ENCODE results near the gene EEA1.

EEA1 gene

DNA sequence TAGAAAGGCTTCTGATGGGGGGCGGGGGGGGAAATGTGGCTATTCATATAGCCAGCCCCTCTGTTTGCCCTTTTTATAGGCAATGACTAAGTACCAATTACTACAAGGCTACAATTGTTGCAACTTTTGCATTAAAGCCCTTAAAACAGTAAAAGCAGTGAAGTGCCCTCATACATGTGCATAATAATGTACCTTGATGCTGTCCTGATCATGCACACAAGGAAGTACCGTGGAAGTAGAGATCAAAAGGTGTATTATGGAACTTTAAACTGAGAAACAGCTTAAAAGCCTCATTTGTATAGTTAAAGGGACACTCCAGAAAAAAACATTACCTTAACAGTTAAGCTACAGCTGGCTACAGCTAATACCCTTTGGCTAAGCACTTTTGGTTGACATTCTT is 114.5 kb downstream of the EEA1 start:
- H3K27me3 ChIP-seq (ENCODE audit: low read length): no peaks in the 10 kb centered on the region
- no peak overlapping the region for H3K4me3 ChIP-seq (ENCODE audit: insufficient read depth, low read length, poor library complexity, severe bottlenecking)
- H3K9me2 ChIP-seq (replicated peaks; ENCODE audit: insufficient read depth, low read length): no peaks in the 10 kb centered on the region
- no peak for TF ChIP-seq CTCF (IDR thresholded peaks at IDR 0.05; ENCODE audit: insufficient read depth, low read length, poor library complexity, severe bottlenecking)
- H3K9ac ChIP-seq (ENCODE audit: low read length): no peak overlapping the region
- H3K36me3 ChIP-seq (ENCODE audit: low read length): peaks cover 20% of the 10 kb centered on the region; the same call in 1 of the 2 replicates
- peaks cover 8% of the 10 kb centered on the region; the same call in 1 of the 2 replicates for H3F3A ChIP-seq (ENCODE audit: insufficient read depth)
- no peaks in the 10 kb centered on the region for H3K79me2 ChIP-seq (ENCODE audit: insufficient read depth, low read length)
- no peaks in the 10 kb centered on the region for H3K9me3 ChIP-seq (ENCODE audit: insufficient read depth, low read length)
- H3K4me2 ChIP-seq (ENCODE audit: low read depth, low read length, poor library complexity, severe bottlenecking): no peak overlapping the region
- no peak overlapping the region for H3K27ac ChIP-seq (ENCODE audit: low read depth, low read length)
- H4K20me1 ChIP-seq (ENCODE audit: low read depth, low read length): no peaks in the 10 kb centered on the region
- H2AFZ ChIP-seq (ENCODE audit: low read depth, low read length, severe bottlenecking): no peak overlapping the region

- Histone ChIP-seq H3K9me2 (replicated peaks; ENCODE audit: insufficient read depth, low read length) (no peaks in the 10 kb centered on the region), H3K9me3 (ENCODE audit: insufficient read depth, low read length) (no peaks in the 10 kb centered on the region), H3K36me3 (ENCODE audit: low read length) (peaks cover 20% of the 10 kb centered on the region; the same call in 1 of the 2 replicates), H3F3A (ENCODE audit: insufficient read depth) (peaks cover 6% of the 10 kb centered on the region; the same call in 1 of the 2 replicates), H3K4me2 (ENCODE audit: low read depth, low read length, poor library complexity, severe bottlenecking) (peak overlapping the region; percentile 53), H4K20me1 (ENCODE audit: low read depth, low read length) (no peaks in the 10 kb centered on the region), H3K79me2 (ENCODE audit: insufficient read depth, low read length) (no peaks in the 10 kb centered on the region), H3K4me3 (ENCODE audit: insufficient read depth, low read length, poor library complexity, severe bottlenecking) (peak overlapping the region; percentile 15), H3K27me3 (ENCODE audit: low read length) (no peaks in the 10 kb centered on the region), H2AFZ (ENCODE audit: low read depth, low read length, severe bottlenecking) (no peak overlapping the region), H3K9ac (ENCODE audit: low read length) (no peak overlapping the region), H3K27ac (ENCODE audit: low read depth, low read length) (peak overlapping the region; percentile 63; the same call in 1 of the 2 replicates)
- no peak for TF ChIP-seq CTCF (IDR thresholded peaks at IDR 0.05; ENCODE audit: insufficient read depth, low read length, poor library complexity, severe bottlenecking)
- TF ChIP-seq EZH2phosphoT487 (conservative IDR thresholded peaks at IDR 0.05; ENCODE audit: low read length): no peak
These were observed 118.7 kb downstream of the EEA1 start for GRCh38 chr12:92810370-92810769.

GRCh38 chr12:92803903-92804302 is 125.2 kb downstream of the EEA1 start:
- no peaks in the 10 kb centered on the region for H3K79me2 ChIP-seq (ENCODE audit: insufficient read depth, low read length)
- H3K27ac ChIP-seq (ENCODE audit: low read depth, low read length): no peak overlapping the region
- H3K9me3 ChIP-seq (ENCODE audit: insufficient read depth, low read length): no peaks in the 10 kb centered on the region
- H3F3A ChIP-seq (ENCODE audit: insufficient read depth): no peaks in the 10 kb centered on the region
- H3K4me2 ChIP-seq (ENCODE audit: low read depth, low read length, poor library complexity, severe bottlenecking): no peak overlapping the region
- H3K36me3 ChIP-seq (ENCODE audit: low read length): peaks cover 15% of the 10 kb centered on the region; the same call in 1 of the 2 replicates
- H3K27me3 ChIP-seq (ENCODE audit: low read length): no peaks in the 10 kb centered on the region
- H3K9me2 ChIP-seq (replicated peaks; ENCODE audit: insufficient read depth, low read length): no peaks in the 10 kb centered on the region
- no peaks in the 10 kb centered on the region for H4K20me1 ChIP-seq (ENCODE audit: low read depth, low read length)
- no peak overlapping the region for H3K4me3 ChIP-seq (ENCODE audit: insufficient read depth, low read length, poor library complexity, severe bottlenecking)
- no peak for TF ChIP-seq CTCF (IDR thresholded peaks at IDR 0.05; ENCODE audit: insufficient read depth, low read length, poor library complexity, severe bottlenecking)
- H3K9ac ChIP-seq (ENCODE audit: low read length): no peak overlapping the region
- no peak overlapping the region for H2AFZ ChIP-seq (ENCODE audit: low read depth, low read length, severe bottlenecking)
